Thyroid gland (tissue), 4 donors: ENCODE results near the gene CHRDL2. TPM values are rescaled to one million over a fixed set of nuclear protein-coding genes. Genes with fewer than 3 reads are reported as not detected.

ENCODE experiments used
- DNase-seq, 2 donors: peaks; one replicate each; pipeline ENCODE4 v3.0.0-alpha.2; 2019
- H3K27ac ChIP-seq, 3 donors: fragments of 200-600 bp; sonication (generic); 1 replicate in 2 of 3; 2 replicates in 1 of 3; pipeline ENCODE4 v1.5.1; 2016 to 2019; ENCODE audit warnings: mild to moderate bottlenecking in 1 of 3, moderate library complexity in 1 of 3
- H3K27me3 ChIP-seq: fragments of 200-600 bp; sonication (generic); one replicate; pipeline ENCODE4 v1.5.1; 2019
- H3K36me3 ChIP-seq, 2 donors: fragments of 200-600 bp; sonication (generic); one replicate each; pipeline ENCODE4 v1.5.1; 2016 to 2019
- H3K4me1 ChIP-seq, 2 donors: fragments of 200-600 bp; sonication (generic); one replicate each; pipeline ENCODE4 v1.5.1; 2017 to 2019
- H3K4me3 ChIP-seq, 3 donors: fragments of 200-600 bp; sonication (generic); replicated peaks in 1 of 3; 1 replicate in 2 of 3; 2 replicates in 1 of 3; pipeline ENCODE4 v1.5.1; 2016; ENCODE audit warnings: mild to moderate bottlenecking in 1 of 3
- H3K9me3 ChIP-seq: fragments of 200-600 bp; sonication (generic); one replicate; pipeline ENCODE4 v1.5.1; 2017
- CTCF ChIP-seq, 6 experiments: fragments of 200-600 bp in 3 of 6; fragments of 450-650 bp in 3 of 6; sonication (generic) in 3 of 6; IDR thresholded peaks; one replicate each; pipeline ENCODE4 v1.5.1; 2016 to 2019; ENCODE audit warnings: antibody characterized with exemption in 6 of 6, mild to moderate bottlenecking in 2 of 6, inconsistent platforms in 1 of 6, moderate library complexity in 1 of 6
- POLR2A ChIP-seq, 2 donors: fragments of 450-650 bp; IDR thresholded peaks; one replicate each; pipeline ENCODE4 v1.6.1; 2017; ENCODE audit warnings: antibody characterized with exemption in 2 of 2, mild to moderate bottlenecking in 2 of 2, moderate library complexity in 1 of 2
- WGBS, 2 donors: methylation state at CpG; one replicate each; pipeline ENCODE4 v1.1.5; 2017; 5-methylcytosine and 5-hydroxymethylcytosine counted together
- intact Hi-C: fragments of 100-400 bp; cut with DNase I; formaldehyde crosslinking; loops from one replicate; pipeline ENCODE4 v1.15.1; 2023
- total RNA-seq, 4 donors: library from RNA; depleted of rRNA; stranded (reverse); fragments of >200 nt; gene quantifications; one replicate each; pipeline ENCODE4 v1.2.3, GENCODE V29; 2016

The CHRDL2 gene
- total RNA-seq, 4 donors from 2014 or later = not detected

GRCh38 chr11:74673693-74674360 lies 57.4 kb downstream of the CHRDL2 start:
- DNase-seq = no peak
- WGBS, 2 donors = 79 to 91% methylated on average over 7 of the region's 7 CpGs
- TF ChIP-seq POLR2A (IDR thresholded peaks at IDR 0.05) (no peak), CTCF (IDR thresholded peaks at IDR 0.05) (no peak)
- H3K36me3 ChIP-seq = no peaks in the 10 kb centered on the region
- no peaks in the 10 kb centered on the region for H3K4me1 ChIP-seq
- no peaks in the 10 kb centered on the region for H3K27me3 ChIP-seq
- no peaks in the 10 kb centered on the region for H3K9me3 ChIP-seq
- intact Hi-C loops = no loop called here
- H3K4me3 ChIP-seq = no peak overlapping the region
- no peak overlapping the region for H3K27ac ChIP-seq

GRCh38 chr11:74672956-74673692 lies 58.1 kb downstream of the CHRDL2 start:
- H3K4me3 ChIP-seq = no peak overlapping the region
- H3K9me3 ChIP-seq = no peaks in the 10 kb centered on the region
- WGBS, 2 donors = 74 to 76% methylated on average over 12 of the region's 12 CpGs
- DNase-seq = peak in 1 of 2 donors; percentile 12
- intact Hi-C loops = no loop called here
- no peaks in the 10 kb centered on the region for H3K27me3 ChIP-seq
- H3K27ac ChIP-seq = no peak overlapping the region
- H3K4me1 ChIP-seq = no peaks in the 10 kb centered on the region
- H3K36me3 ChIP-seq = no peaks in the 10 kb centered on the region
- TF ChIP-seq POLR2A (IDR thresholded peaks at IDR 0.05) = no peak
- TF ChIP-seq CTCF (IDR thresholded peaks at IDR 0.05) = no peak

GRCh38 chr11:74672332-74672955 lies 58.8 kb downstream of the CHRDL2 start:
- no peak overlapping the region for H3K27ac ChIP-seq
- no peaks in the 10 kb centered on the region for H3K4me1 ChIP-seq
- H3K9me3 ChIP-seq = no peaks in the 10 kb centered on the region
- no peak overlapping the region for H3K4me3 ChIP-seq
- TF ChIP-seq CTCF (IDR thresholded peaks at IDR 0.05) (no peak), POLR2A (IDR thresholded peaks at IDR 0.05) (no peak)
- H3K36me3 ChIP-seq = no peaks in the 10 kb centered on the region
- intact Hi-C loops = no loop called here
- H3K27me3 ChIP-seq = no peaks in the 10 kb centered on the region
- no peak for DNase-seq
- WGBS, 2 donors = 63 to 69% methylated on average over 4 of the region's 4 CpGs

GRCh38 chr11:74671520-74672196 lies 59.6 kb downstream of the CHRDL2 start:
- Histone ChIP-seq H3K27me3 (no peaks in the 10 kb centered on the region), H3K4me1 (no peaks in the 10 kb centered on the region), H3K27ac (no peak overlapping the region), H3K36me3 (no peaks in the 10 kb centered on the region), H3K9me3 (no peaks in the 10 kb centered on the region), H3K4me3 (no peak overlapping the region)
- WGBS, 2 donors = 72 to 74% methylated on average over 10 of the region's 10 CpGs
- no peak for TF ChIP-seq CTCF (IDR thresholded peaks at IDR 0.05)
- TF ChIP-seq POLR2A (IDR thresholded peaks at IDR 0.05) = no peak
- intact Hi-C loops = no loop called here
- no peak for DNase-seq
